H9 (cell line): ENCODE data around the gene TCHH. TPM values are rescaled to one million over a fixed set of nuclear protein-coding genes. Genes with fewer than 3 reads are reported as not detected.

ENCODE experiments used
- DNase-seq: peaks from one replicate; pipeline ENCODE4 v3.0.0-alpha.2; 2017
- H2AFZ ChIP-seq: one replicate; pipeline ENCODE4 v1.6.1; 2013; ENCODE audit warnings: mild to moderate bottlenecking, low read length, control low read depth, moderate library complexity
- H2AK5ac ChIP-seq: 2 replicates; pipeline ENCODE4 v1.6.1; 2013; ENCODE audit warnings: low read length, control low read depth, mixed read lengths; ENCODE audit not compliant: insufficient read length
- H2BK120ac ChIP-seq: one replicate; pipeline ENCODE4 v1.6.1; 2013; ENCODE audit warnings: low read depth, mild to moderate bottlenecking, low read length, control low read depth, inconsistent platforms; ENCODE audit not compliant: poor library complexity, severe bottlenecking
- H2BK12ac ChIP-seq: 2 replicates; pipeline ENCODE4 v1.6.1; 2013; ENCODE audit warnings: low read length, control low read depth, mixed read lengths, low read depth; ENCODE audit not compliant: insufficient read length
- H2BK15ac ChIP-seq: 2 replicates; pipeline ENCODE4 v1.6.1; 2013; ENCODE audit warnings: low read depth, low read length, control low read depth
- H2BK20ac ChIP-seq: one replicate; pipeline ENCODE4 v1.6.1; 2013; ENCODE audit warnings: low read depth, mild to moderate bottlenecking, low read length, control low read depth, inconsistent platforms; ENCODE audit not compliant: poor library complexity, severe bottlenecking
- H2BK5ac ChIP-seq: 2 replicates; pipeline ENCODE4 v1.6.1; 2013; ENCODE audit warnings: low read length, control low read depth, mixed read lengths; ENCODE audit not compliant: insufficient read length
- H3K14ac ChIP-seq: 2 replicates; pipeline ENCODE4 v1.6.1; 2013; ENCODE audit warnings: low read length, control low read depth; ENCODE audit not compliant: insufficient read depth
- H3K18ac ChIP-seq: 2 replicates; pipeline ENCODE4 v1.6.1; 2013; ENCODE audit warnings: low read depth, mild to moderate bottlenecking, mixed read lengths, low read length, control low read depth; ENCODE audit not compliant: insufficient read length
- H3K23ac ChIP-seq: 2 replicates; pipeline ENCODE4 v1.6.1; 2013; ENCODE audit warnings: low read length, control low read depth, mixed read lengths, low read depth; ENCODE audit not compliant: insufficient read length
- H3K23me2 ChIP-seq: 2 replicates; pipeline ENCODE4 v1.6.1; 2013; ENCODE audit warnings: low read depth, mild to moderate bottlenecking, mixed read lengths, low read length, control low read depth; ENCODE audit not compliant: insufficient read length, poor library complexity, severe bottlenecking
- H3K27ac ChIP-seq: 2 replicates; pipeline ENCODE4 v1.5.1; 2013; ENCODE audit warnings: low read length, control low read depth, mixed read lengths, low read depth; ENCODE audit not compliant: insufficient read length
- H3K27me3 ChIP-seq: 2 replicates; pipeline ENCODE4 v1.6.1; 2013; ENCODE audit warnings: low read length, control low read depth, inconsistent platforms; ENCODE audit not compliant: insufficient read depth
- H3K4ac ChIP-seq: 2 replicates; pipeline ENCODE4 v1.6.1; 2013; ENCODE audit warnings: low read depth, mild to moderate bottlenecking, control low read depth, inconsistent platforms, low read length, moderate library complexity
- H3K4me1 ChIP-seq: 2 replicates; pipeline ENCODE4 v1.6.1; 2013; ENCODE audit warnings: low read length, control low read depth, inconsistent platforms; ENCODE audit not compliant: insufficient read depth
- H3K4me2 ChIP-seq: 2 replicates; pipeline ENCODE4 v1.6.1; 2013; ENCODE audit warnings: low read length, control low read depth, mixed read lengths; ENCODE audit not compliant: insufficient read length, insufficient read depth
- H3K56ac ChIP-seq: 2 replicates; pipeline ENCODE4 v1.6.1; 2013; ENCODE audit warnings: low read depth, mild to moderate bottlenecking, mixed read lengths, low read length, control low read depth; ENCODE audit not compliant: insufficient read length
- H3K79me1 ChIP-seq: 2 replicates; pipeline ENCODE4 v1.6.1; 2013; ENCODE audit warnings: low read depth, mild to moderate bottlenecking, moderate library complexity, low read length, control low read depth, inconsistent platforms; ENCODE audit not compliant: insufficient read depth, poor library complexity, severe bottlenecking
- H3K79me2 ChIP-seq: 2 replicates; pipeline ENCODE4 v1.6.1; 2013; ENCODE audit warnings: low read length, control low read depth, inconsistent platforms; ENCODE audit not compliant: insufficient read depth
- H3K9ac ChIP-seq: 2 replicates; pipeline ENCODE4 v1.6.1; 2013; ENCODE audit warnings: low read length, control low read depth, mixed read lengths; ENCODE audit not compliant: insufficient read length; ENCODE audit errors: extremely low read depth
- H3K9me3 ChIP-seq: one replicate; pipeline ENCODE4 v1.6.1; 2013; ENCODE audit warnings: low read depth, low read length, inconsistent platforms; ENCODE audit not compliant: control insufficient read depth
- H3T11ph ChIP-seq: one replicate; pipeline ENCODE4 v1.6.1; 2013; ENCODE audit warnings: mild to moderate bottlenecking, low read length, control low read depth, inconsistent platforms
- H4K20me1 ChIP-seq: one replicate; pipeline ENCODE4 v1.6.1; 2013; ENCODE audit not compliant: control insufficient read depth, insufficient read length, insufficient read depth
- H4K5ac ChIP-seq: 2 replicates; pipeline ENCODE4 v1.6.1; 2013; ENCODE audit warnings: low read depth, mild to moderate bottlenecking, mixed read lengths, low read length, control low read depth; ENCODE audit not compliant: insufficient read length
- H4K8ac ChIP-seq: replicated peaks from 2 replicates; pipeline ENCODE4 v1.6.1; 2013; ENCODE audit warnings: low read length, control low read depth, mixed read lengths, low read depth; ENCODE audit not compliant: insufficient read length
- H4K91ac ChIP-seq: 2 replicates; pipeline ENCODE4 v1.6.1; 2013; ENCODE audit warnings: low read depth, mild to moderate bottlenecking, moderate library complexity, mixed read lengths, low read length, control low read depth; ENCODE audit not compliant: insufficient read length
- H3K27ac Mint-ChIP-seq, 3 experiments: 2 replicates in 2 of 3; 3 replicates in 1 of 3; pipeline ENCODE4 v1.8.0; 2020 to 2021; ENCODE audit warnings: mixed read lengths in 3 of 3, mild to moderate bottlenecking in 1 of 3, moderate library complexity in 1 of 3
- H3K27me3 Mint-ChIP-seq: 2 replicates; pipeline ENCODE4 v1.8.0; 2021; ENCODE audit warnings: low read depth, mild to moderate bottlenecking, moderate library complexity, mixed read lengths
- H3K36me3 Mint-ChIP-seq, 3 experiments: 2 replicates in 2 of 3; 3 replicates in 1 of 3; pipeline ENCODE4 v1.8.0; 2020 to 2021; ENCODE audit warnings: low read depth in 3 of 3, mixed read lengths in 3 of 3; ENCODE audit not compliant: insufficient read depth in 1 of 3
- H3K4me1 Mint-ChIP-seq, 2 experiments: 2 replicates each; pipeline ENCODE4 v1.8.0; 2020; ENCODE audit warnings: mixed read lengths in 2 of 2
- H3K4me3 Mint-ChIP-seq, 2 experiments: 2 replicates in 1 of 2; 3 replicates in 1 of 2; pipeline ENCODE4 v1.8.0; 2020 to 2021; ENCODE audit warnings: mild to moderate bottlenecking in 2 of 2, mixed read lengths in 2 of 2, moderate library complexity in 1 of 2
- H3K9me3 Mint-ChIP-seq, 2 experiments: 2 replicates in 1 of 2; 3 replicates in 1 of 2; pipeline ENCODE4 v1.8.0; 2020; ENCODE audit warnings: mild to moderate bottlenecking in 2 of 2, mixed read lengths in 2 of 2, moderate library complexity in 1 of 2
- WGBS: extraction: QIAGEN DNeasy Blood & Tissue Kit; methylation state at CpG from one replicate; pipeline ENCODE4 v1.1.7; 2013; ENCODE audit warnings: missing lambda C conversion rate, low lambda C conversion rate, mixed read lengths; ENCODE audit not compliant: insufficient read length; ENCODE audit errors: extremely low coverage; 5-methylcytosine and 5-hydroxymethylcytosine counted together
- total RNA-seq: library from RNA; stranded (reverse); gene quantifications from 2 replicates; pipeline ENCODE4 v1.2.1, GENCODE V29; 2021
- TF ChIP-seq, protein P1 (sequence below): fragments of 200-600 bp; sonication (generic); conservative IDR thresholded peaks from 3 replicates; pipeline ENCODE4 v1.8.0; 2021; ENCODE audit warnings: antibody characterized with exemption, mild to moderate bottlenecking

TCHH gene
- total RNA-seq, 1 experiment from 2014 or later: not detected

DNA sequence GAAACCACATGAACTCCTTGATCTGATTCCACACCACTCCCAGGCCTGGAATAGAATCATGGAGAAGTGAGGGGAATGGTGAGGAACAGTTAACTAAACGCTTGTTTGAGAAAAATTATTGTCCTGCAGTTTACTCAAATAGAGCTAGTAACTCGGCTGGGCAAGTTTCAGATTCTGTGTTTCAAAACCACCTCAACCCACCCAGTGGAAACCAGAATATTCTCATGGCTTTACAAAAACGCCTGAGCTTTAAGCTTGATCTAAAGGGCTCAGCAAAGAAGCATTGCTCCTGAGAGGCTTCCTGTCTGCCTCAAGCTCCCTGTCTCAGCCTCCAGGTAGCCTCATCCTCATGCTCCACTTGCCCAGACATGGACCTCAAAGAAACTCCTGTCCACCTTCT is 42.9 kb downstream of the TCHH start:
- Histone ChIP-seq H4K20me1 (no peaks in the 10 kb centered on the region), H3K79me2 (no peaks in the 10 kb centered on the region), H2BK20ac (no peak overlapping the region), H4K8ac (no peak overlapping the region), H3K79me1 (no peaks in the 10 kb centered on the region), H3K4ac (no peak overlapping the region), H3K9ac (no peak overlapping the region), H3K23ac (no peak overlapping the region), H3K56ac (no peak overlapping the region), H4K5ac (no peak overlapping the region), H2AK5ac (no peak overlapping the region), H3K4me2 (no peak overlapping the region), H4K91ac (no peak overlapping the region), H3K14ac (no peak overlapping the region), H2BK120ac (no peak overlapping the region), H3K27ac (no peak overlapping the region), H3K9me3 (peaks cover 29% of the 10 kb centered on the region), H2BK15ac (no peak overlapping the region), H2AFZ (no peak overlapping the region), H3K4me1 (no peaks in the 10 kb centered on the region), H3K18ac (no peak overlapping the region), H2BK12ac (no peak overlapping the region), H3K23me2 (no peaks in the 10 kb centered on the region), H2BK5ac (no peak overlapping the region), H3K27me3 (no peaks in the 10 kb centered on the region), H3T11ph (no peak overlapping the region)
- H3K4me1 Mint-ChIP-seq: no peaks in the 10 kb centered on the region
- H3K36me3 Mint-ChIP-seq: peaks cover 0 to 9% (median 0%) of the 10 kb centered on the region in 3 experiments; a peak in 3 of 7 replicates
- H3K27me3 Mint-ChIP-seq: peaks cover 4% of the 10 kb centered on the region
- TF ChIP-seq, protein P1, sequence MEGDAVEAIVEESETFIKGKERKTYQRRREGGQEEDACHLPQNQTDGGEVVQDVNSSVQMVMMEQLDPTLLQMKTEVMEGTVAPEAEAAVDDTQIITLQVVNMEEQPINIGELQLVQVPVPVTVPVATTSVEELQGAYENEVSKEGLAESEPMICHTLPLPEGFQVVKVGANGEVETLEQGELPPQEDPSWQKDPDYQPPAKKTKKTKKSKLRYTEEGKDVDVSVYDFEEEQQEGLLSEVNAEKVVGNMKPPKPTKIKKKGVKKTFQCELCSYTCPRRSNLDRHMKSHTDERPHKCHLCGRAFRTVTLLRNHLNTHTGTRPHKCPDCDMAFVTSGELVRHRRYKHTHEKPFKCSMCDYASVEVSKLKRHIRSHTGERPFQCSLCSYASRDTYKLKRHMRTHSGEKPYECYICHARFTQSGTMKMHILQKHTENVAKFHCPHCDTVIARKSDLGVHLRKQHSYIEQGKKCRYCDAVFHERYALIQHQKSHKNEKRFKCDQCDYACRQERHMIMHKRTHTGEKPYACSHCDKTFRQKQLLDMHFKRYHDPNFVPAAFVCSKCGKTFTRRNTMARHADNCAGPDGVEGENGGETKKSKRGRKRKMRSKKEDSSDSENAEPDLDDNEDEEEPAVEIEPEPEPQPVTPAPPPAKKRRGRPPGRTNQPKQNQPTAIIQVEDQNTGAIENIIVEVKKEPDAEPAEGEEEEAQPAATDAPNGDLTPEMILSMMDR: no peak
- H3K9me3 Mint-ChIP-seq: peaks cover 36 to 89% of the 10 kb centered on the region in 2 experiments
- no peak overlapping the region for H3K4me3 Mint-ChIP-seq
- no peak for DNase-seq
- H3K27ac Mint-ChIP-seq: no peak overlapping the region
- no CpG with 5 or more reads among the region's 3 CpGs for WGBS
